Measurements from ENCODE around the gene POU6F2.
"Not testable (repeated sequence)": the region's sequence is repeated elsewhere in the genome, so short reads cannot be mapped to it uniquely, and the experiment has no call there.

The POU6F2 gene

DNA sequence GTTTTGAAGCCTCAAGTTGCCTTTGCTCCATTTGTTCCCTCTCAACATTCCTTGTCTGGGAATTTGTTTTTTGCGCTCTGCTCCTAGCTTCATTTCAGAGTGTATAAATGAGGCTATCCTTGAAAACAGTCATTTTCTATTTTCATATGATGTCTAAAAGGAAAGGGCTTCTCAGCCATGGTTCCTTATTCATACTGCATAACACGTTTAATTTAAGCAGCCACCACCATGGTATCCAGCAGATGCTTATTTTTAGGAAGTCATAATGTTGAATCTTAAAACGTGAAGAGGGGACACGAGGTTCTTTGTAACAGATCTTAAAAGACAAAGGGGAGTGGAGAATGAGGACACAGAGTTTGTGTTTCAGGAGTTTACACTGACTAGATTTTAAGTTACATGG is 14.5 kb downstream of the POU6F2 start:
- no peak for DNase-seq

DNA sequence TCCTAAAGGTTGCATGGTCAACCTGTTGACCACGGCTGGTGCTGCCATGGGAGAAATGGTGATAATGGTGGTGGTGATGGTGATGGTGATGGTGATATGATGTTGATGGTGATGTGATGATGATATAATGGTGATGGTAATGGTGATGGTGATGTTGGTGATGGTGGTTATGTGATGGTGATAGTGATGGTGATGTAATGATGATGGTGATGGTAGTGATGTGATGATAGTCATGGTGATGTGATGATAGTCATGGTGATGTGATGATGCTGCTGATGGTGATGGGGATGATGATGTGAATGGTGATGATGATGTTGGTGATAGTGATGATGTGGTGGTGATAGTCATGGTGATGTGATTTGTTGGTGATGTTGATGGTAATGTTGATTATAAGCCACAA is 23.9 kb downstream of the POU6F2 start:
- no peaks in the 10 kb centered on the region for H3K9me3 ChIP-seq
- H3K27me3 ChIP-seq, result no peaks in the 10 kb centered on the region
- DNase-seq, result no peak
- H3K27ac ChIP-seq, result no peak overlapping the region
- TF ChIP-seq, protein P1, sequence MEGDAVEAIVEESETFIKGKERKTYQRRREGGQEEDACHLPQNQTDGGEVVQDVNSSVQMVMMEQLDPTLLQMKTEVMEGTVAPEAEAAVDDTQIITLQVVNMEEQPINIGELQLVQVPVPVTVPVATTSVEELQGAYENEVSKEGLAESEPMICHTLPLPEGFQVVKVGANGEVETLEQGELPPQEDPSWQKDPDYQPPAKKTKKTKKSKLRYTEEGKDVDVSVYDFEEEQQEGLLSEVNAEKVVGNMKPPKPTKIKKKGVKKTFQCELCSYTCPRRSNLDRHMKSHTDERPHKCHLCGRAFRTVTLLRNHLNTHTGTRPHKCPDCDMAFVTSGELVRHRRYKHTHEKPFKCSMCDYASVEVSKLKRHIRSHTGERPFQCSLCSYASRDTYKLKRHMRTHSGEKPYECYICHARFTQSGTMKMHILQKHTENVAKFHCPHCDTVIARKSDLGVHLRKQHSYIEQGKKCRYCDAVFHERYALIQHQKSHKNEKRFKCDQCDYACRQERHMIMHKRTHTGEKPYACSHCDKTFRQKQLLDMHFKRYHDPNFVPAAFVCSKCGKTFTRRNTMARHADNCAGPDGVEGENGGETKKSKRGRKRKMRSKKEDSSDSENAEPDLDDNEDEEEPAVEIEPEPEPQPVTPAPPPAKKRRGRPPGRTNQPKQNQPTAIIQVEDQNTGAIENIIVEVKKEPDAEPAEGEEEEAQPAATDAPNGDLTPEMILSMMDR (IDR thresholded peaks at IDR 0.05), result no peak
- no peaks in the 10 kb centered on the region for H3K4me1 ChIP-seq
- intact Hi-C loops (cut with DNase I; ENCODE audit: low total_unique reads), result no loop called here
- H3K4me3 ChIP-seq, result no peak overlapping the region
- no peaks in the 10 kb centered on the region for H3K36me3 ChIP-seq

More for the DNA sequence above, 14.5 kb downstream of the POU6F2 start:
- no peaks in the 10 kb centered on the region for H3K27me3 ChIP-seq
- no peaks in the 10 kb centered on the region for H3K9me3 ChIP-seq
- no peaks in the 10 kb centered on the region for H3K4me1 ChIP-seq
- H3K27ac ChIP-seq, result no peak overlapping the region
- no peaks in the 10 kb centered on the region for H3K36me3 ChIP-seq
- intact Hi-C loops (cut with DNase I; ENCODE audit: low total_unique reads), result no loop called here
- TF ChIP-seq, protein P1 (IDR thresholded peaks at IDR 0.05), result no peak
- H3K4me3 ChIP-seq, result no peak overlapping the region

DNA sequence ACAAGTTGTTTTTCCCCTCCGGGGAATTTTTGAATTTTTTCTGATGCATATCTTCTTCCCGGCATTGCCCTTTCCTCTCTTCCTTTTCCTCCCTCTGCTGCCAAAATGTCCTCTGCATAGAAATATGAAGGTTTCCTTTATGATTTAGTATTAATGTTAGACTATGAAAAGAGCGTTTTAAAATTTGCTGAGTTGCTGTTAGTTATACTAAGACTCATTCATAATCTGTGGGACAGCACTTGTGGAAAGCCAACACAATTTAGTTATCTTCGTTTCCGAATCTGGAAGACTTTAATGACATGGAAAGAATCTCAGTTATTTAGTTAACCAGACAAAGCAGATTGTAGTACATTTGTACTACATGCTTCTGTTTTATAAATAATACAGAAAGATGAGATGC is 25.0 kb downstream of the POU6F2 start:
- no peaks in the 10 kb centered on the region for H3K36me3 ChIP-seq
- no peak for DNase-seq
- H3K9me3 ChIP-seq, result no peaks in the 10 kb centered on the region
- TF ChIP-seq, protein P1 (IDR thresholded peaks at IDR 0.05), result no peak
- no peaks in the 10 kb centered on the region for H3K27me3 ChIP-seq
- H3K27ac ChIP-seq, result no peak overlapping the region
- intact Hi-C loops (cut with DNase I; ENCODE audit: low total_unique reads), result no loop called here
- H3K4me3 ChIP-seq, result no peak overlapping the region
- H3K4me1 ChIP-seq, result no peaks in the 10 kb centered on the region

DNA sequence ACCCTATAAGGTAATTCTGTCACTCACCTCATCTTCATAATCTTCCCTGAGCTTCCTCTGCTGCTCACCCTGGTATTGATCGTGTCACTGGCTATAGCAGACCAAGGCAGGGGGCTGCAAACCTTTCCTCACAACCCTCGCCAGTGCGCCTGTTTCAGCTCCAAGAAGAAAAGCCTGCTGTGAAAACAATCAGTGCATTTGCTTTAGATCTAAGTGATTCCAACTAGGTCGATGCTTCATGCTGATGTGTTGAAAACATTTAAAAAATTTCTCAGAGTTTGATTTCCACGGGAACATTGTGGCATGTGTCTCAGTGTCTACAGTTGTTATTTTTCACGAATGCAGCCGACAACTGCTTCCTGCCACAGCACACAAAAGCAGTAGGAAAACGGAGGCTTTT is 27.3 kb downstream of the POU6F2 start:
- DNase-seq, result no peak
- H3K4me3 ChIP-seq, result no peak overlapping the region
- H3K27me3 ChIP-seq, result no peaks in the 10 kb centered on the region
- no peaks in the 10 kb centered on the region for H3K4me1 ChIP-seq
- no peaks in the 10 kb centered on the region for H3K36me3 ChIP-seq
- TF ChIP-seq, protein P1 (IDR thresholded peaks at IDR 0.05), result no peak
- H3K9me3 ChIP-seq, result no peaks in the 10 kb centered on the region
- intact Hi-C loops (cut with DNase I; ENCODE audit: low total_unique reads), result no loop called here
- H3K27ac ChIP-seq, result no peak overlapping the region

DNA sequence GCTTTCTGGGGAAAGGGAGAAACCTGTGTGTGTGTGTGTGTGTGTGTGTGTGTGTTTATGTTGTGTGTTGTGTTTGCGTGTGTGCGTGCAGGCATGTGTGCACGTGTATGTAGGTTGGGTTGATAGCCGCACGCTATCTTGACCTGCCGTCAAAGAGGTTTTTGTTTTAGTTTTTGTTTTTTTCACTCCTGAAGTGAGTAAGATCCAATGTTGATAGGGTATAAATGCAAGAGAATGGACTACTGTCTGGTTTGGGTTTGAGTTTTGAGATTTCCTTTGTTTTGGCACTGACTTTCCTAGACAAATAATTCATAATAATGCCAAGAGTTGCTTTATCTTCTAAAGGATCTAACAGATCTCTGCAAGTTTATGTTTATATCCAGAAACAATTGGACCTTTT is 27.8 kb downstream of the POU6F2 start:
- Histone ChIP-seq H3K9me3 (no peaks in the 10 kb centered on the region), H3K4me3 (no peak overlapping the region), H3K36me3 (no peaks in the 10 kb centered on the region), H3K27ac (no peak overlapping the region), H3K4me1 (no peaks in the 10 kb centered on the region), H3K27me3 (no peaks in the 10 kb centered on the region)
- no peak for DNase-seq
- intact Hi-C loops (cut with DNase I; ENCODE audit: low total_unique reads), result no loop called here
- TF ChIP-seq, protein P1 (IDR thresholded peaks at IDR 0.05), result no peak

DNA sequence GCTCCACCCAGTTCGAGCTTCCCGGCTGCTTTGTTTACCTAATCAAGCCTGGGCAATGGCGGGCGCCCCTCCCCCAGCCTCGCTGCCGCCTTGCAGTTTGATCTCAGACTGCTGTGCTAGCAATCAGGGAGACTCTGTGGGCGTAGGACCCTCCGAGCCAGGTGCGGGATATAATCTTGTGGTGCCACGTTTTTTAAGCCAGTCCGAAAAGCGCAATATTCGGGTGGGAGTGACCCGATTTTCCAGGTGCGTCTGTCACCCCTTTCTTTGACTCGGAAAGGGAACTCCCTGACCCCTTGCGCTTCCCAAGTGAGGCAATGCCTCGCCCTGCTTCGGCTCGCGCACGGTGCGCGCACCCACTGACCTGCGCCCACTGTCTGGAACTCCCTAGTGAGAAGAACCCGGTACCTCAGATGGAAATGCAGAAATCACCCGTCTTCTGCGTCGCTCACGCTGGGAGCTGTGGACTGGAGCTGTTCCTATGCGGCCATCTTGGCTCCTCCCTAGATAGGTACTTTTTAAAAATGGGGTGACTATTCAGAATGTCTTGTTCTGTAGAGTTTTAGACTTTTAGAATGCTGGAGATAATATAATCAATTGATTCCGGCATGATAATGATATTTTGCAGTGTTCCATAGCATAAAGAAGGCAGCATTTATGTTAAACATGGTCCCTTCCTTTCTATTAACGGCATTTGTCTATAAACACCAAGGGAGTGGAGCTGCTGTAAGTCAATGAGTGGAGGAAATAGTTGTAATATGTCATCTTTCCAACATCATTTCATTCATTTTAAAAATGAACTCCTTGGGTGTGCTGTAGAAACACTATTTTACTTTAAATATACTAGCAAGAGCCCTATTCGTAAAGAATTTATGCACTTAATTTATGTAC is 35.6 kb downstream of the POU6F2 start:
- H3K27me3 ChIP-seq; H3K4me3 ChIP-seq; DNase-seq; H3K9me3 ChIP-seq; H3K36me3 ChIP-seq; H3K27ac ChIP-seq; H3K4me1 ChIP-seq; intact Hi-C loops (cut with DNase I; ENCODE audit: low total_unique reads): not testable (repeated sequence)
